ENCODE measurements around the gene PRSS36.

The PRSS36 gene

DNA sequence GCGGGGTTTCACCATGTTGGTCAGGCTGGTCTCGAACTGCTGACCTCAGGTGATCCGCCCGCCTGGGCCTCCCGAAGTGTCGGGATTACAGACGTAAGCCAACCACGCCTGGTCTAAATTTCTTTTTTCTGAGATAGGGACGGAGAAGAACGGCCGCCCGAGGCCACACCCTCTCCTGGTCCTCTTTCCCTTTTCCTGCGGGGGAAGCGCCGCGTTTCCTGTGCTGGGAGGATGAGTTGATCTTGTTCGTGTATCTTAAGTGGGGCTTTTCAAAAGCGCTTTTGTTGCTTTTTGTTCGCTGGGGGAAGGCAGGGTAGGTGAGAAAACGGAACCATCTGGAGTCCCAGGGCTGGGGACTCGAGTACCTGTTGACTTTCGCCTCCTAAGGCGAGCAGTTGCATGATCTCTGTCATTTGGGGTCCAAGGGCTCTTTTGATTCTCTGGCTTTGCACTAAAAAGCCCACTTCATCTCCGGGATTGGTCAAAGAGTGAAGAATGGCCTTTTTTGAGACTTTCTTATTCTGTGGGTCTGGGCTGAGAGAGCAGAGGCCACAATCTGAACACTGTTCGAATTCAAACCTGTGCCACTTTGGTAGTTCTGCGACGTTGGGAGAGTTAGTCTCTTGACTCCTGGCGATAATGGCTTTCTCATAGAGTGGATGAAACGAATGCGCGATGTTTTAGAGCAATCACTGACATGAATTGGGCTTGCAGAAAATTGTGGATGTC, 31.4 kb upstream of the PRSS36 start:
- peak overlapping the region; percentile 98 for H3K4me3 ChIP-seq (ENCODE audit: low read length)
- H3K79me2 ChIP-seq (ENCODE audit: control insufficient read depth, low read length) = peaks cover 77% of the 10 kb centered on the region
- peak overlapping the region; percentile 99 for H3K4me2 ChIP-seq (ENCODE audit: low read length)
- no peaks in the 10 kb centered on the region for H3K9me3 ChIP-seq (ENCODE audit: control insufficient read depth, insufficient read depth, low read length)
- H3K4me1 ChIP-seq (ENCODE audit: control insufficient read depth, low read length) = peaks cover 44% of the 10 kb centered on the region
- H3F3A ChIP-seq (ENCODE audit: control insufficient read depth, insufficient read depth) = peaks cover 46% of the 10 kb centered on the region
- no peak for TF ChIP-seq EZH2phosphoT487 (IDR thresholded peaks at IDR 0.05; ENCODE audit: borderline replicate concordance, low read length)
- TF ChIP-seq, protein P1, sequence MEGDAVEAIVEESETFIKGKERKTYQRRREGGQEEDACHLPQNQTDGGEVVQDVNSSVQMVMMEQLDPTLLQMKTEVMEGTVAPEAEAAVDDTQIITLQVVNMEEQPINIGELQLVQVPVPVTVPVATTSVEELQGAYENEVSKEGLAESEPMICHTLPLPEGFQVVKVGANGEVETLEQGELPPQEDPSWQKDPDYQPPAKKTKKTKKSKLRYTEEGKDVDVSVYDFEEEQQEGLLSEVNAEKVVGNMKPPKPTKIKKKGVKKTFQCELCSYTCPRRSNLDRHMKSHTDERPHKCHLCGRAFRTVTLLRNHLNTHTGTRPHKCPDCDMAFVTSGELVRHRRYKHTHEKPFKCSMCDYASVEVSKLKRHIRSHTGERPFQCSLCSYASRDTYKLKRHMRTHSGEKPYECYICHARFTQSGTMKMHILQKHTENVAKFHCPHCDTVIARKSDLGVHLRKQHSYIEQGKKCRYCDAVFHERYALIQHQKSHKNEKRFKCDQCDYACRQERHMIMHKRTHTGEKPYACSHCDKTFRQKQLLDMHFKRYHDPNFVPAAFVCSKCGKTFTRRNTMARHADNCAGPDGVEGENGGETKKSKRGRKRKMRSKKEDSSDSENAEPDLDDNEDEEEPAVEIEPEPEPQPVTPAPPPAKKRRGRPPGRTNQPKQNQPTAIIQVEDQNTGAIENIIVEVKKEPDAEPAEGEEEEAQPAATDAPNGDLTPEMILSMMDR (IDR thresholded peaks at IDR 0.05; ENCODE audit: low read depth, low read length, poor library complexity, severe bottlenecking) = no peak
- H3K27me3 ChIP-seq (ENCODE audit: control insufficient read depth, low read length) = no peaks in the 10 kb centered on the region
- peak overlapping the region; percentile 89 for H3K27ac ChIP-seq (ENCODE audit: low read depth, low read length)
- peaks cover 52% of the 10 kb centered on the region for H4K20me1 ChIP-seq (ENCODE audit: control insufficient read depth, insufficient read depth, low read depth, low read length)
- H3K9me2 ChIP-seq (replicated peaks; ENCODE audit: control insufficient read depth, low read length) = no peaks in the 10 kb centered on the region
- H3K36me3 ChIP-seq (ENCODE audit: control insufficient read depth, low read length) = peaks cover 66% of the 10 kb centered on the region

DNA sequence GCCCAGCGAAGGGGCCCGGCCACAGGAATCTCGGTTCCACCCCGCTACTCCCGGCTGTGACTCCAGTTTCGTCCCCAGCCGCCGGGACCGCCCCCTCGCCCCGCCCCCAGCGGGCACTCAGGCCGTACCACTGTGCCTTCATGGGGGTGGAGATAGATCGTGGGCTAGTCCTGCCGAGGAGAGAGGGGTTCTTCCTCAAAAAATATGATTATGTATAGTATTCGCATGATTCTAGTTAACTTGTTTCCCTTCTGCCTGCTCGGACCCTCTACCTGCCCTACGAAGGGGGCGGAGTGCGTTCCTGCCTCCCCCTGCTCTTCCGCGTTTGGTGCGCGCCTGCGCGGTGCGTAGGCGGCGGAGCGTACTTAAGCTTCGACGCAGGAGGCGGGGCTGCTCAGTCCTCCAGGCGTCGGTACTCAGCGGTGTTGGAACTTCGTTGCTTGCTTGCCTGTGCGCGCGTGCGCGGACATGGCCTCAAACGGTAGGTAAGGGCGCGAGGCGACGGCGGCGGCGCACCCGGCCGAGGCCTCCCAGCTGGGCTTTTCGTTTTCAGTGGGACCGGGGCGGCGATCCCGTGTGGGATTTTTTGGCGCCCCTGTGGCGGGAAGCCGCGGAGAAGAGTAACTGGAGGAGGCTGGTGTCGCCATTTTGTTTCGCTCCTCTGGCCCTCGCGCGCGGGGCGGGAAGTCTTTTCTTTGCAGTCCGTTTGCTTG, 30.0 kb upstream of the PRSS36 start, which contains the start of gene FUS:
TSS of gene FUS (plus strand) at position 393 of the 713 bp plus-strand sequence. CDS start at position 469, 76 bp downstream.
- no peaks in the 10 kb centered on the region for H3K27me3 ChIP-seq (ENCODE audit: control insufficient read depth, low read length)
- H3K4me1 ChIP-seq (ENCODE audit: control insufficient read depth, low read length) = peaks cover 44% of the 10 kb centered on the region
- peaks cover 63% of the 10 kb centered on the region for H3K79me2 ChIP-seq (ENCODE audit: control insufficient read depth, low read length)
- H3K4me3 ChIP-seq (ENCODE audit: low read length) = peak within 1 kb of the TSS; percentile 98
- peaks cover 38% of the 10 kb centered on the region for H4K20me1 ChIP-seq (ENCODE audit: control insufficient read depth, insufficient read depth, low read depth, low read length)
- H3K9me3 ChIP-seq (ENCODE audit: control insufficient read depth, insufficient read depth, low read length) = no peaks in the 10 kb centered on the region
- peak within 1 kb of the TSS; percentile 89 for H3K27ac ChIP-seq (ENCODE audit: low read depth, low read length)
- H3K4me2 ChIP-seq (ENCODE audit: low read length) = peak within 1 kb of the TSS; percentile 99
- H3K36me3 ChIP-seq (ENCODE audit: control insufficient read depth, low read length) = peaks cover 52% of the 10 kb centered on the region
- H3K9me2 ChIP-seq (replicated peaks; ENCODE audit: control insufficient read depth, low read length) = no peaks in the 10 kb centered on the region
- peaks cover 37% of the 10 kb centered on the region for H3F3A ChIP-seq (ENCODE audit: control insufficient read depth, insufficient read depth)
- TF ChIP-seq EZH2phosphoT487 (IDR thresholded peaks at IDR 0.05; ENCODE audit: borderline replicate concordance, low read length) = no peak
- TF ChIP-seq, protein P1 (IDR thresholded peaks at IDR 0.05; ENCODE audit: low read depth, low read length, poor library complexity, severe bottlenecking) = no peak

DNA sequence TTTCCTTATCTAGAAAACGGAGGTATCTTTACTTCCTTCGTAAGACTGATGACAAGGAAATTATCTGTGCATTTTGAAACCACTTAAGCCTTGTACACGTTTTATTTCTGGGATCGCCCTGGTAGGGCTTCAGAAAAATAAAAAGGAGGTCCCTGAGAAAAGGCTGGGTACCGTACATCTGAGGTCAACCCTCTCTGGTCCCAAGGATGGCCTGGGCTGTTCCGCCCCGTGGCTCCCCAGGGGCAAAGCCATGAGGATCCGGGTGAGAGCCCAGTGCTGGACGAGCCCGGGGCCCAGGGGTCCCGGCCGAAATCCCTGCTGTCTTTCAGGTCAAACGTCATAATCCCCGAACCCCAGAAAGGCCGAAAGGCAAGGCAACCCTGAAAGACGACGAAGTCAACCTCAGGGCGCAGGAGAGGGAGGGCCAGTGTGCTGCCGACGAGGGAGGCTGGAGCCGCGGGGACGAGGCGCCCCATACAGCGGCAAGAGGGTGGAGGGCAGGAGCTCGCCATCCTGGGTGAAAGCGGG, 29.4 kb upstream of the PRSS36 start:
- no peaks in the 10 kb centered on the region for H3K27me3 ChIP-seq (ENCODE audit: control insufficient read depth, low read length)
- peak overlapping the region; percentile 99 for H3K4me2 ChIP-seq (ENCODE audit: low read length)
- no peaks in the 10 kb centered on the region for H3K9me2 ChIP-seq (replicated peaks; ENCODE audit: control insufficient read depth, low read length)
- peaks cover 46% of the 10 kb centered on the region for H3K36me3 ChIP-seq (ENCODE audit: control insufficient read depth, low read length)
- peak overlapping the region; percentile 98 for H3K4me3 ChIP-seq (ENCODE audit: low read length)
- H3F3A ChIP-seq (ENCODE audit: control insufficient read depth, insufficient read depth) = peaks cover 37% of the 10 kb centered on the region
- H3K79me2 ChIP-seq (ENCODE audit: control insufficient read depth, low read length) = peaks cover 57% of the 10 kb centered on the region
- no peaks in the 10 kb centered on the region for H3K9me3 ChIP-seq (ENCODE audit: control insufficient read depth, insufficient read depth, low read length)
- H4K20me1 ChIP-seq (ENCODE audit: control insufficient read depth, insufficient read depth, low read depth, low read length) = peaks cover 36% of the 10 kb centered on the region
- H3K4me1 ChIP-seq (ENCODE audit: control insufficient read depth, low read length) = peaks cover 44% of the 10 kb centered on the region
- H3K27ac ChIP-seq (ENCODE audit: low read depth, low read length) = peak overlapping the region; percentile 89
- TF ChIP-seq, protein P1 (IDR thresholded peaks at IDR 0.05; ENCODE audit: low read depth, low read length, poor library complexity, severe bottlenecking) = no peak
- TF ChIP-seq EZH2phosphoT487 (IDR thresholded peaks at IDR 0.05; ENCODE audit: borderline replicate concordance, low read length) = no peak
